HG02973 (cell line): Measurements from ENCODE around the gene ZNF426.
"Not testable (repeated sequence)": the region's sequence is repeated elsewhere in the genome, so short reads cannot be mapped to it uniquely, and the experiment has no call there.

Experiments used
- ATAC-seq: cut with Tn5 transposase; IDR thresholded peaks from one replicate; pipeline ENCODE4 v1.9.1; 2021; ENCODE audit warnings: moderate library complexity; ENCODE audit not compliant: unreplicated experiment

Gene ZNF426

DNA sequence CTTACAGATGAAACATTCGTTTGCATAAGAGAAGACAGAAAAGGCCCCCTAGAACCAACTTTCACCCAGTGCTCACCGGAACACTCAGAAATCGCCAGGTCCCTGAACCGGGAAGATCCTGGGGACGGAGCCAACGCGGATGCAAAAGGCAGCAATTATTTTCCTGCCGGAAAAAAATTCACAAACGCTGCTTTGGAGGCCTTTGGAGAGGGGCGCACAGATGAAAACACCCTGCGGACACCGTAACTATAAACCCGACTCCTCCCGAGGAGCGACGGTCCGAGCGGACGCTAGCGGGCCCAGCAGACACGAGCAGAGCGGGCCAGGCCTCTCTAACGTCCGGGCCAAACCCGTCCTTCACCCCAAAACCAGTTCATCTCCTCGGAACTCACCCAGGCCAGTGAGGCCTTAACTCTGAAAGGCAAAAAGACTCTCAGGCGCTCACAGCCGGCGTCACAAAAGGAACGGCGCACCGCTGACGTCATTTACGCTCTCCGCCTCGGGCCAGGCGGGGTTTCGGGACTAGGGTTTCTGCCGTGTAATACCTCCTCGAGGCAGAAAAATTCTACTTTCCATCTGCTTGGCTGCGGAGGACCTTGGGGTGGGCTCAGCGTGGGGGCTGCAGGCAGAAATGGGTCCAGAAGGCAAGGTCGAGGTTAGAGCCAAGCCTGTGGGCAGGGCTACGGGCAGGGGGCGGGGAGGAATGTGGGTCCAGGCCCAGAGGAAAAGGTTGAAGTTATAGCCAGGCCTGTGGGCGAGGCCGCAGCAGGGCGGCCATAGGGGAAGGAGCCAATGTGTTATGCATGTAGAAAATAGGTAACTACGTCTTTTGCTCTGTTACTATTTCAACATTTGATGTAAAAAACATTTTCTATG is at the start of gene ZNF426:
Gene ZNF426 (minus strand): TSS at position 463 of the 876 bp plus-strand sequence. CDS start 2,413 bp downstream, outside the sequence.
- ATAC-seq: peak; percentile 92

DNA sequence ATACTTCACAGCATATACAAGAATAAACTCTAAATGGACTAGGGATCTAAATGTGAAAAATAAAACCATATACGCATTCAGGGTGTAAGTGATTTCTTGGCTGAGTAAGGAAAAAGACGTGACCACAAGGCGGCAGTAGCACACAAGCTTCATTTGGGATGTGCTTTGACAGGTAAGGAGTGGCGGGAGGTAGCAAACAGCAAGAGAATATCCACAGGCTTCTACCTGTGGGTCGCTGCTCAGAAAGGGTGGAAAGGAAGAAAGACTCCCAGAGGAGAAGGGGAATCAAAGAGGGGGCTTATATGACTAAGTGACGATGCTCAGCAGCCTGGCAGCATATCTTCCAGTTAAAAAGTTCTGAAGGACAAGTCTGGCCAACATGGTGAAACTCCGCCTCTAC is 48.3 kb upstream of the ZNF426 start:
- ATAC-seq: no peak

DNA sequence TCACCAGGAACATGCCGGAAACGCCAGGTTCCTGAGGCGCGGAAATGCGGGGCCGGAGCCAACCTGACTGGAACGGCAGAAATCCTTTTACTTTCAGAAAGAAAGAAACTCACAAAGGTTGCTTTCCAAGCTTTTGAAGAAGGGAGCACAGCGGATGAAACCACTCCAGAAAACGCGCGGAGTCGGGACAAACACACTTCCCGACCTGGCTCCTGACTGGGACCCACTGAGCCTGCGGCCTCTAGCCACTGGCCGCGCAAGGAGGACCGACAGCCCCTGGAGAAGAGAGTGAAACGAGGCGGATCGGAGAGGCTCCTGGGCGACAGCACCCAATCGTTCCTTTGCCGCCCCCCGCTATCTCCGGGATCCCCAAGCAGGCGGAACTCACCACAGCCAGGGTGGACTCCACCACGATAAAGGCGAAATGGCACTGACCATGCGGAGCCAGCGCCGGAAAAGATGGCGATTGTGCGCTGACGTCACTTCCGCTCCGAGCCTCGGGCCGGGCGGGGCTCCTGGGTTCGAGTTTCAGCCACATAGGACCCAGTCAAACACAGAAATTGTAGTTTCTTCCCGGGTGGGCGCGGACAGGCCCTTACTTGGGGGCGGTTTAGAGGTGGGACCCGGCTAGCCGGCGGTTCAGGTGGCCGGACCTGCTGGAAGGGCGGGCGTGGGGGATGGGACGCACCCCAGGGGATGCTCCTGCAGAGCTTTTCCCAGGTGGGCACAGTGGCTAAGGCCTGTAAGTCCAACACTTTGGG is 45.8 kb upstream of the ZNF426 start, which contains the start of gene ZNF121:
Gene ZNF121 (minus strand): TSS at position 432 of the 761 bp plus-strand sequence. CDS start 16,407 bp downstream, outside the sequence.
- ATAC-seq: peak; percentile 81

DNA sequence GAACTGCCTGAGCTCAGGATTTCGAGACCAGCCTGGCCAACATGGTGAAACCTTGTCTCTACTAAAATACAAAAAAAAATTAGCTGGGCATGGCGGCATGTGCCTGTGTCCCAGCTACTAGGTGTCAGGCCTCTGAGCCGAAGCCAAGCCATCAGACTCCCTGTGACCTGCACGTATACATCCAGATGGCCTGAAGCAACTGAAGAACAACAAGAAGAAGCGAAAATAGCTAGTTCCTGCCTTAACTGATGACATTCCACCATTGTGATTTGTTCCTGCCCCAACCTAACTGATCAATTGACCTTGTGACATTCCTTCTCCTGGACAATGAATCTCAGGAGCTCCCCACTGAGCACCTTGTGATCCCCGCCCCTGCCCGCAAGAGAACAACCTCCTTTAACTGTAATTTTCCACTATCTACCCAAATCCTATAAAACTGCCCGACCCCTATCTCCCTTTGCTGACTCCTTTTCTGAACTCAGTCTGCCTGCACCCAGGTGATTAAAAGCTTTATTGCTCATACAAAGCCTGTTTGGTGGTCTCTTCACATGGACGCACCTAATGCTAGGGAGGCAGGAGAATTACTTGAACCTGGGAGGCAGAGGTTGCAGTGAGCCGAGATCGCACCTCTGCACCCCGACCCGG is 43.8 kb upstream of the ZNF426 start:
- ATAC-seq: not testable (repeated sequence)

DNA sequence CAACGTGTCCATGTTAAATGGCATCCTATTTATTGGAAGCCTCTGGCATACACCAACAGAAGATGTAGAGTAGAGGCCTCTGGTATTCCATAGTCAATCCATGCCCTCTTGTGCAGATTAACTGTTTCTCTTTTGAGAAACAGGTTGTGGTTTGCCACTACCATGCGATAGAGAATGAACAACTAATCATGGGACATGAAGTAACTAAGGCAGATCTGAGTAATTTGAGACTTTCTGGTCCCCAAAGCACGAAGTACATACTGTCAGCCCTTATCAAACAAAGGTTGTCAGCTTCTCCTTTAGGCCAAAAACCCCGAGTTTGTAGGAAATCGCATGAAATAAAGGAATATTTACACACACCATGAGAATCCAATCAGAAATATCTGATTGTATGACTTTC is 42.3 kb upstream of the ZNF426 start:
- ATAC-seq: no peak

DNA sequence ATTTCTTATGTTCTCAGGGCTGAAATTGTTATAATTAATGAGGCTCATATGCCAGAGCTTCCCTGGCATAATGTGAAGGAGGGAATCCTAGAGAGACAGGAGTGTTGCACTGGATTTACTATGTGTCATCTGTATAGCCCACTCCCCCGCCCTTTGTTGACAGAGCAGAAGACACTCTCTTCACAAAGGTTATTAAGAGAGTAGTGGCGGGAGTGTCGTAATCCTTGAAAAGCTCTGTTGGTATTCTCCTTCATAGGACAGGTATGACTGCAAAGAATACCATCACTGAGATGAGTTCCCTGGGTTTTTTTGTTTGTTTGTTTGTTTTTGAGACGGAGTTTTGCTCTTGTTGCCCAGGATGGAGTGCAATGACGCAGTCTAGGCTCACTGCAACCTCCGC is 31.8 kb upstream of the ZNF426 start:
- no peak for ATAC-seq

DNA sequence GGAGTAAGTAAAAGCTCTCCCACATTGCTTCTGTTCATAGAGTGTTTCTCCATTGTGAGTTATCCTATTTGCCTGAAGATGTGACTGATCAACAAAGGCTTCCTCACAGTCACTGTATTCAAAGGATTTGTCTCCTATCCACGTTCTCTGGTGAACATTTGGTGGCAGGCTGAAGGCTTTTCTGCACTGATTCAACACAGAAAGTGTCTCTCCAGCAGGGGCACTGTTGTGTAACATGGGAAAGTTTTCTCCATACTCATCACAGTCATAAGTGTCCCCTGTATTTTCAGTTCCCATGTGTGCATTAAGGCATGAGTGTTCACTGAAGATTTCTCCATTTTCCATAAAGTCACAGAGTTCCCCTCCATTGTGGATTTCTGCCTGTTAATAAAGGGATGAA is 28.3 kb upstream of the ZNF426 start:
- ATAC-seq: no peak

DNA sequence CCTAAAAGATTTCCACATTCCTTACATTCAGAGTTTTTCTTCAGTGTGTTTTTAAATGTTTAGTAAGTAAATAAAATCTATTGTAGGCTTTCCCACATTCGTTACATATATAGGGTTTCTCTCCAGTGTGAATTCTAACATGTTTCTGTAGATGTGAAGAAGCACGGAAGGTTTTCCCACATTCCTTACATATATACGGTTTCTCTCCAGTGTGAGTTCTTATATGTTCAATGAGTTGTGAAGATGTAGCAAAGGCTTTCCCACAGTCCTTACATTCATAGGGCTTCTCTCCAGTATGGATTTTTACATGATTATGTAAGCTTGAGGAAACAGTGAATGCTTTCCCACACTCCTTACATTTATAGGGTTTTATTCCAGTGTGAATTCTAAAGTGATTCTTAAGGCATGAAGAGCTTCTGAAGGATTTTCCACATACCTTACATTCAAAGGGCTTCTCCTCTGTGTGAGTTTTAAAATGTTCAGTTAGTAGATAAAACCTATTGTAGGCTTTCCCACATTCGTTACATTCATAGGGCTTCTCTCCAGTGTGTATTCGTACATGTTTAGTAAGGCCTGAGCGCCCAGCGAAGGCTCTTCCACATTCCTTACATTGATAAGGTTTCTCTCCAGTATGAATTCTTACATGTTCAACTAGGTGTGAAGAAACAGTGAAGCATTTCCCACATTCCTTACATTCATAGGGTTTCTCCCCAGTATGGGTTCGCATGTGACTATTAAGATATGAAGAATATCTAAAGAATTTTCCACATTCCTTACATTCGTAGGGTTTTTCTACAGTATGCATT is 27.7 kb upstream of the ZNF426 start:
- no peak for ATAC-seq

DNA sequence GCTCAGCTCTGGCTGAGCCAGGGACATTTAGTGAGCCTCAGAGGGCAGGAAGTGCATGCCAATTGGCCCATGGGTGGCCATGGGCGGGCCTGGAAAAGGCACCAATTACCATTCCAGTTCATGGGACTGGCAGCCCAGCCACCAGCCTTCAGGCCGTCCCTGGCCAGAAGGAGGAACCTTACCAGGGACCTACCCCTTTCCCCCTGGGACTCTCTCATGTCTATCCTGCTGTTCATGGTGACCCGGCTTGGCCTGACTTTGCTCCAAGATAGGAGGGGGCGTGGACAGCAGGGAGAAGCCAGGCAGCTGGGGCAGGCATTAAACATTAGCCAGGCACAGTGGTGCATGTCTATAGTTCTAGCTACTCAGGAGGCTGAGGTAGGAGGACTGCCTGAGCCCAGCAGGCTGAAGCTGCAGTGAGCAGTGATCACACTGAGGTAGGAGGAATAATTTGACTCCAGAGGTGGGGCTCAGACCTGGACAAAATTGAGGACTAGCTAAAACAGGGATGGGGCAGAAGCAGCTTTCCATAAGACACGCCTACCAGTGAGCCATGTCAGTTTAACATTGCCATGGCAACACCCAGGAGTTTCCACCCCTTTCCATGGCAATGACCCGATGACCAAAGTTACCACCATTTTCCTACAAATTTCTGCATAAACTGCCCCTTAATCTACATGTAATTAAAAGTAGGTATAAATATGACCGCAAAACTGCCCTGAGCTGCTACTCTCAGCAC is 14.3 kb upstream of the ZNF426 start:
- no peak for ATAC-seq

DNA sequence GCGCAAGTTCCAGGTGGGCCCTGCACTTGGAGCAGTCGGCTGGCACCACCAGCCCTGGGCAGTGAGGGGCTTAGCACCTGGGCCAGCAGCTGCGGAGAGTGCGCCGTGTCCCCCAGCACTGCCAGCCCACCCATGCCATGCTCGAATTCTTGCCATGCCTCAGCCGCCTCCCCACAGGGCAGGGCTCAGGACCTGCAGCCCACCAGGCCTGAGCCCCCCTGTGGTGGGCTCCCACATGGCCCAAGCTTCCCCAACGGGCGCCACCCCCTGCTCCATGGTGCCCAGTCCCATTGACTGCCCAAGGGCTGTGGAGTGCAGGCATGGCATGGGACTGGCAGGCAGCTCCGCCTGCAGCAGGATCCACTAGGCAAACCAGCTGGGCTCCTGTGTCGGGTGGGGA is 9.4 kb upstream of the ZNF426 start:
- ATAC-seq: no peak

DNA sequence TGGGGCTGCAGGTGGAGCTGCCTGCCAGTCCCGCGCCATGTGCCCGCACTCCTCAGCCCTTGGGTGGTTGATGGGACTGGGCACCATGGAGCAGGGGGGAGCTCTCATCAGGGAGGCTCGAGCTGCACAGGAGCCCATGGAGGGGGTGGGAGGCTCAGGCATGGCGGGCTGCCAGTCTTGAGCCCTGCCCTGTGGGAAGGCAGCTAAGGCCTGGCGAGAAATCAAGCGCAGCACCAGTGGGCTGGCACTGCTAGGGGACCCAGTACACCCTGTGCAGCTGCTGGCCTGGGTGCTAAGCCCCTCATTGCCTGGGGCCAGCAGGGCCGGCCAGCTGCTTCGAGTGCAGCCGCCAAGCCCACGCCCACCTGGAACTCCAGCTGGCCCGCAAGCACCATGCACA is 2.8 kb upstream of the ZNF426 start:
- not testable (repeated sequence) for ATAC-seq

DNA sequence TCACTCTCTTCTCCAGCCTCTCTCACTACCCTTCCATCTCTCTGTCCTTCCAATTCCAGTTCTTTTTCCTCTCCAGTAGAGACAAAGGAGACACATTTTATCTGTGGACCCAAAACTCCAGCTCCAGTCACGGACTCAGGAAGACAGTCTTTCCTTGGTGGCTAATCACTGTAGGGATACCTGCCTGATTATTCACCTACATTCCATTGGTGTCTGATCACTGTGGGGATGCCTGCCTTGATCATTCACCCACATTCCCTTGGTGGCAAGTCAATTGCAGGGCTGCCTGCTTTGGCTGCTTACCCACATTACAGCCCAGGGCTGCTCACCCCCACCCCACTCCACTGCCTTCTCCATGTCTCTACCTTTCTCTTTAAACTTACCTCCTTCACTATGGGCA is 1.5 kb upstream of the ZNF426 start:
- ATAC-seq: not testable (repeated sequence)

DNA sequence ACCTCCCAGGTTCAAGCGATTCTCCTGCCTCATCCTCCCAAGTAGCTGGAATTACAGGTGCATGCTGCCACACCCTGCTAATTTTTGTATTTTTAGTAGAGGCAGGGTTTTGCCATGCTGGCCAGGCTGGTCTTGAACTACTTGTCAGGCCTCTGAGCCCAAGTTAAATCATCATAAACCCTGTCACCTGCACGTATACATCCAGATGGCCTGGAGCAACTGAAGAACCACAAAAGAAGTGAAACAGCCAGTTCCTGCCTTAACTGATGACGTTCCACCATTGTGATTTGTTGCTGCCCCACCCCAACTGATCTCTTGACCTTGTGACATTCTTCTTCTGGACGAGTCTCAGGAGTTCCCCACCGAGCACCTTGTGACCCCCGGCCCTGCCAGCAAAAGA is 756 bp upstream of the ZNF426 start:
- ATAC-seq: not testable (repeated sequence)

DNA sequence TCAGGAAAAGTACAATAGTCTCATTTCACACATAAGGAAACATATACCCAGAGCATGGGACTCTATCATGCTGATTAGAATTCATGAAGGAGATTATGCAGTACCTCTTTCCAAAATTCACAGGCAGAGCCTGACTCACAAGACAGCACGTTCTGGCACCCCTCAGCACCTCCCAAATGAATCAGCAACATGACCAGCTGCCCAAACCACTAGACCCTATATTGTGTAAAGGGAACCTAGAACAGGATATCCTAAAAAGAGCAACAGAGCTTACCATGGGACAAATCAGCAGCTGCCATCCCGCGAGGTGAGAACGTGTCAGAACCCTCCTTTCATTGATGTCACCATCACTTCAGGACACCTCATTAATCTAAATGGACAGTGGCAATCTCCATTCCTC is 2.5 kb downstream of the ZNF426 start:
- no peak for ATAC-seq

DNA sequence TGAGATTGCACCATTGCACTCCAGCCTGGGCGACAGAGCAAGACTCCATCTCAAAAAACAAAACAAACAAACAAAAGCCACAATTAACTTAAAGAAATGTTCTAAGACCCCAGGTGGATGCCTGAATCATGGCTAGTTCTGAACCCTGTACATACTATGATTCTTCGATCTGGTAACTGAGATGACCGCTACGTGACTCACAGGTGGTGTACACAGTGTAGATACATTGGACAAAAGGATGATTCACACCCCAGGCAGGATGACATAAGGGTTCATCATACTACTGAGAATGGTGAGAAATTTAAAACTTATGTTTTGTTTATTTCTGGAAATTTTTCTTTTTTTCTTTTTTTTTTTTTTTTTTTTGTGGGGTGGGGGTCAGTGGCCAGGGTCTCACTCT is 6.5 kb downstream of the ZNF426 start:
- no peak for ATAC-seq

DNA sequence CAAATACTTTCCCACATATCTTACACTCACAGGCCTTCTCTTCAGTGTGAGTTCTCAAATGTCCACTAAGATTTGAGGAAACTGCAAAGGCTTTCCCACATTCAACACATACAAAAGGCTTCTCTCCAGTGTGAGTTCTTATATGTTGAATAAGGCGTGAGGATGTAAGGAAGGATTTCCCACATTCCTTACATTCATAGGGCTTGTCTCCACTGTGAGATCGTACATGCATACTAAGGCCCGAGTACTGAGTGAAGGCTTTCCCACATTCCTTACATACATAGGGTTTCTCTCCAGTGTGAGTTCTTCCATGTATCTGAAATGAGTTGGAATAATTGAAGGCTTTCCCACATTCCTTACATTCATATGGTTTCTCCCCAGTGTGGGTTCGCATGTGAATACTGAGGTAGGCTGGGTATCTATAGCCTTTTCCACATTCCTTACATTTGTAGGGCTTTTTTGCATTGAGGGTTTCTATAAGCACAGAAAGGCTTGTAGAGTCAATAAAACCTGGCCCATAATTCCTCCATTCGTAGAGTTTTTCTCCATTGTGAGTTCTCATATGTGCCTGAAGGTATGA is 9.6 kb downstream of the ZNF426 start:
- ATAC-seq: no peak

DNA sequence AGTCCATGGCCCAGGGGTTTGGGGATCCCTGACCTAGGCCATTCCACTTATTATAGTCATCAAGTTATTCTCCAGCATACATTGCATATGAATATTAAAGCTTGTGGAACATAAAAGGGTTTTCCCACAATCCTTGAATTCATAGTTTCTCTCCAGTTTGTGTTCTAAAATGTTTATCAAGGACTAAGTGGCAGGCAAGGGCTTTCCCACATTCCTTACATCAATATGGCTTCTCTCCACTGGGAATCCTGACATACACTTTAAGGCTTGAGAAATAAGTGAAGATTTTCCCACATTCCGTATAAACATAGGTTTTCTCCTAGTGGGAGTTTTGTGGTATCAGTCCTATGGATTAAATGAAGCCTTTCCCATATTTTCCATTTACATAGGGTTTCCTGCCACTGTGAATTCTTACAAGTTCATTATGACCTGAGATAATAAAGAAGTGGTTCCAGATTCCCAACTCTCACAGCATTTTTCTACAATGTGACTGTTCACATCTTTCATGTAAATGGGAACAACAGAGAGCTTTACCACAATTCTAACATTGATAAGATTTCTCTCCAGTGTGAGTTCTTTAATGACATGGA is 14.5 kb downstream of the ZNF426 start:
- ATAC-seq: no peak

DNA sequence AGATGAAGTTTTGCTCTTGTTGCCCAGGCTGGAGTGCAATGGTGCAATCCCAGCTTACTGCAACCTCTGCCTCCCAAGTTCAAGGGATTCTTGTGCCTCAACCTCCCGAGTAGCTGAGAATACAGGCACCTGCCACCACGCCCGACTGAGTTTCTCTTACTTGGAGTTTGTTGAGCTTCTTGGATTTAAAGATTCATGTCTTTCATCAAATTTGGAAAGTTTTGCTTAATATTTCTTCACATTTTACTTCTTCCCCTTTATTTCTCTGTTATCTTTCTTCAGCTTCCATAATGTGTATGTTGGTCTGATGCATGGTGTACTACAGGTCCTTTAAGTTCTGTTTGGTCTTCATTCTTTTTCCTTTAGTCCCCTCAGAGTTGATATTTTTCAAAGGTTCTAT is 31.2 kb downstream of the ZNF426 start:
- no peak for ATAC-seq

DNA sequence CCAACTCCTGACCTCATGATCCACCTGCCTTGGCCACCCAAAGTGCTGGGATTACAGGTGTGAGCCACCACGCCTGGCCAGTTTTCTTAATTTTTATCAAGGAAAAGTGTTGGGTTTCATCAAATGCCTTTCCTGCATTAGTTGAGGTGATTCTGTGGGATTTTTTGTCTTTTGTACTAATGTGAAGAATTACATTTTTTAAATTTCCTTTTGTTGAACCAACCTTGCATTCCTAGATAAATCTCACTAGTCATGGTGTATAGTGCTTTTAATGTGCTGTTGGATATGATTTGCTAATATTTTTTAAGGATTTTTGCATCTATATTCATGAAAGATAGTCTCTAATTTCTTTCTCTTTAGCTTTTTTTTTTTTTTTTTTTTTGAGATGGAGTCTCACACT is 37.6 kb downstream of the ZNF426 start:
- ATAC-seq: no peak
